ENCODE data around the gene BLMH.
A peak's percentile ranks its signal among the peaks of the same experiment; 100 is the strongest.

The BLMH gene

DNA sequence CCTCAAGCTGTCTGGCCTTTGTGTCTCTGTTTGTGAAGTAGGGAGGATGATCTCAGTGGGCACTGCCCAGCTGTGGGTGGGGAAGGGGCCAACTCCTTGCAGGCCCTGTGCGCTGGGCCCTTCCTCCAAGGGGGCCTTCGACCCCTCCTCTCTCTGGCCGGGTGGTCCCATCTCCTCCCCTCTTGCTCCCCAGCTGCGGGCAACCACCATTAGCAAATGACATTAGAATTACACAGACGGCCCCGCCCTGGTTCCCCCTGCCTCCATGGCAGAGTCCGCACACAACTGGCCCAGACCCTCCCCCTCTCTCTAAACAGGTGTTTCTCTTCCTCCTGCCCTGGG lies 53.8 kb downstream of the BLMH start:
- Histone ChIP-seq H3K4me3 (ENCODE audit: low read length) (no peak overlapping the region), H3K4me1 (ENCODE audit: control insufficient read depth, low read length) (no peaks in the 10 kb centered on the region), H3F3A (ENCODE audit: control insufficient read depth, insufficient read depth) (no peaks in the 10 kb centered on the region), H3K9me2 (replicated peaks; ENCODE audit: control insufficient read depth, low read length) (no peaks in the 10 kb centered on the region), H3K27ac (ENCODE audit: low read depth, low read length) (no peak overlapping the region), H3K79me2 (ENCODE audit: control insufficient read depth, low read length) (no peaks in the 10 kb centered on the region), H3K9me3 (ENCODE audit: control insufficient read depth, insufficient read depth, low read length) (no peaks in the 10 kb centered on the region), H3K27me3 (ENCODE audit: control insufficient read depth, low read length) (peaks cover 39% of the 10 kb centered on the region), H4K20me1 (ENCODE audit: control insufficient read depth, insufficient read depth, low read depth, low read length) (no peaks in the 10 kb centered on the region; the same call in 1 of the 2 replicates), H3K4me2 (ENCODE audit: low read length) (no peak overlapping the region), H3K36me3 (ENCODE audit: control insufficient read depth, low read length) (no peaks in the 10 kb centered on the region)
- TF ChIP-seq, protein P1, sequence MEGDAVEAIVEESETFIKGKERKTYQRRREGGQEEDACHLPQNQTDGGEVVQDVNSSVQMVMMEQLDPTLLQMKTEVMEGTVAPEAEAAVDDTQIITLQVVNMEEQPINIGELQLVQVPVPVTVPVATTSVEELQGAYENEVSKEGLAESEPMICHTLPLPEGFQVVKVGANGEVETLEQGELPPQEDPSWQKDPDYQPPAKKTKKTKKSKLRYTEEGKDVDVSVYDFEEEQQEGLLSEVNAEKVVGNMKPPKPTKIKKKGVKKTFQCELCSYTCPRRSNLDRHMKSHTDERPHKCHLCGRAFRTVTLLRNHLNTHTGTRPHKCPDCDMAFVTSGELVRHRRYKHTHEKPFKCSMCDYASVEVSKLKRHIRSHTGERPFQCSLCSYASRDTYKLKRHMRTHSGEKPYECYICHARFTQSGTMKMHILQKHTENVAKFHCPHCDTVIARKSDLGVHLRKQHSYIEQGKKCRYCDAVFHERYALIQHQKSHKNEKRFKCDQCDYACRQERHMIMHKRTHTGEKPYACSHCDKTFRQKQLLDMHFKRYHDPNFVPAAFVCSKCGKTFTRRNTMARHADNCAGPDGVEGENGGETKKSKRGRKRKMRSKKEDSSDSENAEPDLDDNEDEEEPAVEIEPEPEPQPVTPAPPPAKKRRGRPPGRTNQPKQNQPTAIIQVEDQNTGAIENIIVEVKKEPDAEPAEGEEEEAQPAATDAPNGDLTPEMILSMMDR (IDR thresholded peaks at IDR 0.05; ENCODE audit: low read depth, low read length, poor library complexity, severe bottlenecking) = no peak
- TF ChIP-seq EZH2phosphoT487 (IDR thresholded peaks at IDR 0.05; ENCODE audit: borderline replicate concordance, low read length) = no peak

DNA sequence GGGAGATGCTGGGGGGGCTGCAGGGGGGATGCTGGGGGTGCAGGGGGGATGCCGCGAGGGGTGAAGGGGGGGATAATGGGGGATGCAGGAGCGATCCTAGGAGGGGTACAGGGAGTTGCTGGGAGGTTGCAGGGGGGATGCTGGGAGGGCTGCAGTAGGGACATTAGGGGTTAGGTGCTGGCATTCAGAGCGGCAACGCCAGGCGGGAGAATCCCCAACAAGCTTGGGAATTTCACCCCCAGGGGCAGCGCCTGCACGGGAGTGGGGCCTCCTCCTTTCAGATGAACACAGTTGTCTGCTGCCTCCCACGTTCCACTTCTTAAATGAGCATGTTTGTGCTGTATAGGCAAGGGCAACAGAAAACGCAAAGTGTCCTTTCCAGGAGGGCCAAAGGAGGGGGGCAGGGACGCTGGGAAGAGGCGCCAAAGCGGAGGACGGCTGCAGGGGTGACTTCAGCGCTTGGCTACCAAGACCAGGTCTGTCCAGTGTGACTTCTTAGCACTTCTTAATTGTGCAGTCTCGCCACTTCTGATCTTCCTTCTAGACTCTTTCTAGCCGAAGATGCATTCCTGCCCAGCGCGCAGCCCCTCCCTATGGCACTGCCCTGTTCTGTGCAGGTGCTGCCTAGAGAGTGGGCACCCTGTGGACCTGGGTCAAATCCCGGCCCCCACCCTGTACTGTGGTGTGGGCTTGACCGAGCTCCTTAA lies 54.3 kb downstream of the BLMH start:
- peaks cover 41% of the 10 kb centered on the region for H3K27me3 ChIP-seq (ENCODE audit: control insufficient read depth, low read length)
- no peak overlapping the region for H3K4me3 ChIP-seq (ENCODE audit: low read length)
- no peak for TF ChIP-seq EZH2phosphoT487 (IDR thresholded peaks at IDR 0.05; ENCODE audit: borderline replicate concordance, low read length)
- TF ChIP-seq, protein P1 (IDR thresholded peaks at IDR 0.05; ENCODE audit: low read depth, low read length, poor library complexity, severe bottlenecking) = no peak
- H3F3A ChIP-seq (ENCODE audit: control insufficient read depth, insufficient read depth) = no peaks in the 10 kb centered on the region
- H3K27ac ChIP-seq (ENCODE audit: low read depth, low read length) = no peak overlapping the region
- no peak overlapping the region for H3K4me2 ChIP-seq (ENCODE audit: low read length)
- H3K79me2 ChIP-seq (ENCODE audit: control insufficient read depth, low read length) = no peaks in the 10 kb centered on the region
- H3K9me2 ChIP-seq (replicated peaks; ENCODE audit: control insufficient read depth, low read length) = no peaks in the 10 kb centered on the region
- no peaks in the 10 kb centered on the region for H3K36me3 ChIP-seq (ENCODE audit: control insufficient read depth, low read length)
- no peaks in the 10 kb centered on the region; the same call in 1 of the 2 replicates for H4K20me1 ChIP-seq (ENCODE audit: control insufficient read depth, insufficient read depth, low read depth, low read length)
- H3K9me3 ChIP-seq (ENCODE audit: control insufficient read depth, insufficient read depth, low read length) = no peaks in the 10 kb centered on the region
- no peaks in the 10 kb centered on the region for H3K4me1 ChIP-seq (ENCODE audit: control insufficient read depth, low read length)

DNA sequence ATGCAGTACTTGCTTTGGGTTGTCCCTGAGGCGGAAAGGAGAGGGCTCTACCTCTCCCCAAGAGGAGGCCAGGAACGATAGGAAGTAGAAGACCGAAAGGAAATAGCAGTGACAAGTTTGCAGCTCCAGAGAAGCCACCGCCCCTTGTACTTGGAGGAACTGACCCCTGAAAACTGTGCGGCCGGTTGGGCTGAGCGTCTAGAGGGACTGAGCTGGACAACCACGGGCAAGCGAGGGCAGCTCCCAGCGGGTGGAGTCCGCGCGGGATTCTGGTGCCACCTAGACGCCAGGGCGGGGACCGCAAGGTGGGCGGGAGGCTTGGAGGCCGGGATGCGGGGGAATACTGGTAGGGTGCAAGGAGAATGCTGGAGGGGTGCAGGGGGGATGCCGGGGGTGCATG lies 55.0 kb downstream of the BLMH start:
- no peak overlapping the region for H3K4me2 ChIP-seq (ENCODE audit: low read length)
- peaks cover 41% of the 10 kb centered on the region for H3K27me3 ChIP-seq (ENCODE audit: control insufficient read depth, low read length)
- no peak overlapping the region for H3K4me3 ChIP-seq (ENCODE audit: low read length)
- no peaks in the 10 kb centered on the region for H3K4me1 ChIP-seq (ENCODE audit: control insufficient read depth, low read length)
- no peaks in the 10 kb centered on the region for H3K79me2 ChIP-seq (ENCODE audit: control insufficient read depth, low read length)
- no peaks in the 10 kb centered on the region for H3F3A ChIP-seq (ENCODE audit: control insufficient read depth, insufficient read depth)
- H3K9me2 ChIP-seq (replicated peaks; ENCODE audit: control insufficient read depth, low read length) = no peaks in the 10 kb centered on the region
- no peaks in the 10 kb centered on the region for H3K36me3 ChIP-seq (ENCODE audit: control insufficient read depth, low read length)
- H3K27ac ChIP-seq (ENCODE audit: low read depth, low read length) = no peak overlapping the region
- H4K20me1 ChIP-seq (ENCODE audit: control insufficient read depth, insufficient read depth, low read depth, low read length) = no peaks in the 10 kb centered on the region; the same call in 1 of the 2 replicates
- no peaks in the 10 kb centered on the region for H3K9me3 ChIP-seq (ENCODE audit: control insufficient read depth, insufficient read depth, low read length)
- no peak for TF ChIP-seq EZH2phosphoT487 (IDR thresholded peaks at IDR 0.05; ENCODE audit: borderline replicate concordance, low read length)
- TF ChIP-seq, protein P1 (IDR thresholded peaks at IDR 0.05; ENCODE audit: low read depth, low read length, poor library complexity, severe bottlenecking) = peak; percentile 16

Data from DOHH2 (cell line).